Astrocyte (in vitro differentiated cells and primary cell): ENCODE measurements around the gene C11orf87.

Experiments
- EZH2 ChIP-seq: IDR thresholded peaks from 2 replicates; pipeline ENCODE4 v1.6.1; 2012; ENCODE audit warnings: mild to moderate bottlenecking, low read length, inconsistent platforms; ENCODE audit not compliant: insufficient read depth
- TF ChIP-seq, protein P1 (sequence below): IDR thresholded peaks from 2 replicates; pipeline ENCODE4 v1.5.1; 2011; ENCODE audit warnings: low read depth, mild to moderate bottlenecking, inconsistent platforms, low read length, moderate library complexity; ENCODE audit not compliant: insufficient read depth

DNA sequence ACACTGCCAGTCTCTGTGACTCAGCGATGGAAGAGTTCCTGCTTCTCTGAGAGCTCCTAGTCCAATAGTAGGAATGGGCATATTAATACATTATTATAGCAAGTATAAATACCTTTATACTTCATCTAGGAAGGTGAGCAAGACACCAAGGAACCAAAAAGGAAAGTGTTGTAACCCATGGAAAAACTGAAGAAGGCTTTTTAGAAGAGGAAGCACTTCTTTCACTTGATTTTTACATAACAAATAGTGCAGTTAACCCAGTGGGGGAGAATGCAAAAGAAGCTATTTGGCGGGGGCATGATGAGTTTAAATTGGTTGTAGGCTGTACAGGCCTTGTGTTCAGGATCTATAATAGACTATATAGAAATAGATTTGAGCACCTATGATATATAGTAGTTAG is 31.2 kb upstream of the C11orf87 start:
- TF ChIP-seq, protein P1, sequence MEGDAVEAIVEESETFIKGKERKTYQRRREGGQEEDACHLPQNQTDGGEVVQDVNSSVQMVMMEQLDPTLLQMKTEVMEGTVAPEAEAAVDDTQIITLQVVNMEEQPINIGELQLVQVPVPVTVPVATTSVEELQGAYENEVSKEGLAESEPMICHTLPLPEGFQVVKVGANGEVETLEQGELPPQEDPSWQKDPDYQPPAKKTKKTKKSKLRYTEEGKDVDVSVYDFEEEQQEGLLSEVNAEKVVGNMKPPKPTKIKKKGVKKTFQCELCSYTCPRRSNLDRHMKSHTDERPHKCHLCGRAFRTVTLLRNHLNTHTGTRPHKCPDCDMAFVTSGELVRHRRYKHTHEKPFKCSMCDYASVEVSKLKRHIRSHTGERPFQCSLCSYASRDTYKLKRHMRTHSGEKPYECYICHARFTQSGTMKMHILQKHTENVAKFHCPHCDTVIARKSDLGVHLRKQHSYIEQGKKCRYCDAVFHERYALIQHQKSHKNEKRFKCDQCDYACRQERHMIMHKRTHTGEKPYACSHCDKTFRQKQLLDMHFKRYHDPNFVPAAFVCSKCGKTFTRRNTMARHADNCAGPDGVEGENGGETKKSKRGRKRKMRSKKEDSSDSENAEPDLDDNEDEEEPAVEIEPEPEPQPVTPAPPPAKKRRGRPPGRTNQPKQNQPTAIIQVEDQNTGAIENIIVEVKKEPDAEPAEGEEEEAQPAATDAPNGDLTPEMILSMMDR = no peak
- TF ChIP-seq EZH2 = no peak
